RWPE2 (cell line): ENCODE measurements around the gene IRF7.

Experiments
- ATAC-seq: fragments of 200-7000 bp; cut with Tn5 transposase; 3 replicates; pipeline ENCODE4 v1.9.1; 2021; ENCODE audit warnings: low read depth
- DNase-seq: peaks from one replicate; pipeline ENCODE4 v3.0.0-alpha.2; 2020; ENCODE audit warnings: low spot score
- H3K27ac ChIP-seq: fragments of 450-650 bp; 2 replicates; pipeline ENCODE4 v1.5.1; 2017; ENCODE audit warnings: mild to moderate bottlenecking; ENCODE audit not compliant: poor library complexity, severe bottlenecking
- H3K27me3 ChIP-seq: fragments of 250-450 bp; sonication (Bioruptor Pico); 2 replicates; pipeline ENCODE4 v1.5.1; 2021; ENCODE audit warnings: mild to moderate bottlenecking, moderate library complexity; ENCODE audit not compliant: insufficient read depth, poor library complexity, severe bottlenecking
- H3K36me3 ChIP-seq: fragments of 250-450 bp; sonication (Bioruptor Pico); 2 replicates; pipeline ENCODE4 v1.5.1; 2020; ENCODE audit warnings: low read depth, mild to moderate bottlenecking, moderate library complexity
- H3K4me1 ChIP-seq: fragments of 250-450 bp; sonication (Bioruptor Pico); 2 replicates; pipeline ENCODE4 v1.5.1; 2021; ENCODE audit warnings: mild to moderate bottlenecking, moderate library complexity; ENCODE audit not compliant: insufficient read depth, poor library complexity, severe bottlenecking
- H3K4me3 ChIP-seq: fragments of 250-450 bp; sonication (Bioruptor Pico); 2 replicates; pipeline ENCODE4 v1.5.1; 2021; ENCODE audit warnings: mild to moderate bottlenecking, moderate library complexity; ENCODE audit not compliant: severe bottlenecking
- H3K9me3 ChIP-seq: fragments of 250-450 bp; sonication (Bioruptor Pico); 2 replicates; pipeline ENCODE4 v1.5.1; 2021; ENCODE audit warnings: mild to moderate bottlenecking, moderate library complexity; ENCODE audit not compliant: severe bottlenecking
- CTCF ChIP-seq: fragments of 450-650 bp; IDR thresholded peaks from one replicate; pipeline ENCODE4 v1.5.1; 2017; ENCODE audit warnings: mild to moderate bottlenecking, moderate library complexity; ENCODE audit not compliant: poor library complexity, severe bottlenecking

The IRF7 gene

DNA sequence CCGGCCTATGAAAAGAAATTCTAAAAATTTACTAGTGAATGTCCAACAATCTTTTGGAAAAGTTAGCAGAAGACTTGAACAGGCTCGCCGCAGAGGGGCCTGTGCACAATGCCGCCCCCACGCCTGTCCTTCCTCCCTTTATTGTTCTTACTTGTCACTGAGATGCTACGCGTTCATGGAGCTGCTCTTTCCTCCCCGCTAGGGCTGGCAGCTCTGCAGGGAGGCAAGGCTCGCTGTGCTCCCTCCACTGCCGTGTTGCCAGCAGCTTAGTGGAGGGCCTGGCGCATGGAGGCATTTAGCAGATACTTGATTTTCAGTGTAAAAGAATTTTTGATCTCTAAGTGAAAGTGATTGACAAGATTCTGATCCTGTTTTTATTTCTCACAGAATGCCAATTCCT lies 24.8 kb downstream of the IRF7 start:
- ATAC-seq, result no peak
- Histone ChIP-seq H3K9me3 (no peaks in the 10 kb centered on the region), H3K36me3 (peaks cover 85% of the 10 kb centered on the region), H3K4me3 (no peak overlapping the region), H3K4me1 (no peaks in the 10 kb centered on the region), H3K27me3 (no peaks in the 10 kb centered on the region), H3K27ac (no peak overlapping the region)
- no peak for TF ChIP-seq CTCF
- DNase-seq, result no peak

- H3K4me1 ChIP-seq, result no peaks in the 10 kb centered on the region
- H3K9me3 ChIP-seq, result no peaks in the 10 kb centered on the region
- H3K27me3 ChIP-seq, result no peaks in the 10 kb centered on the region
- H3K4me3 ChIP-seq, result no peak overlapping the region
- H3K27ac ChIP-seq, result no peak overlapping the region
- no peak for TF ChIP-seq CTCF
- ATAC-seq (no peak), DNase-seq (no peak)
- peaks cover 75% of the 10 kb centered on the region for H3K36me3 ChIP-seq
Measured at GRCh38 chr11:589798-590197, 26.0 kb downstream of the IRF7 start.

DNA sequence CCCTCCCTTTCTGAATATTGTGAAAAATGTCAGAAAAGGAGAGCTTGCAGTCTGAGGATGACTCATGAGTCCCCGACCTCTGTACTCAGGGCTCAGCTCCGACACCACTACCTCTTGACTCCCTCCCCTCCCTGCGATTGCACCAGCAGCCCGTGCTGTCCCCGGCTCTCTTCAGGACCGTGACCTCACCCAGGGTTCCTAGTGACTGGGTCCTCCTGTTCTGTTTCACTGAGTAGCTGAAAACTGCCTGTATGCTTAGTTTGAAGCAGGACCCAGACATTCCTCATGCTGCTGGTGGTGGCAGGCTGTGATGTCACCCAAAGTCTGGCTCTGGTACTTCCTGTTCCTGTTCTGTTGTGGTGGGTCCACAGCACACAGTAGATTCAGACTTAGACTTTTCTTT lies 27.8 kb downstream of the IRF7 start:
- TF ChIP-seq CTCF, result no peak
- H3K4me3 ChIP-seq, result no peak overlapping the region
- H3K36me3 ChIP-seq, result peaks cover 69% of the 10 kb centered on the region
- no peaks in the 10 kb centered on the region for H3K9me3 ChIP-seq
- peak overlapping the region; percentile 15 for H3K27ac ChIP-seq
- DNase-seq, result no peak
- 0 out of 3 replicates have a peak, but pooled peaks have one; percentile 48 for ATAC-seq
- no peaks in the 10 kb centered on the region for H3K4me1 ChIP-seq
- H3K27me3 ChIP-seq, result no peaks in the 10 kb centered on the region

- Histone ChIP-seq H3K4me1 (no peaks in the 10 kb centered on the region), H3K27me3 (no peaks in the 10 kb centered on the region), H3K4me3 (no peak overlapping the region), H3K9me3 (no peaks in the 10 kb centered on the region), H3K36me3 (peaks cover 70% of the 10 kb centered on the region), H3K27ac (peak overlapping the region; percentile 15)
- DNase-seq (no peak), ATAC-seq (0 out of 3 replicates have a peak, but pooled peaks have one; percentile 19)
- TF ChIP-seq CTCF, result no peak
Measured at GRCh38 chr11:587546-587945, 28.2 kb downstream of the IRF7 start.

GRCh38 chr11:586376-587316 lies 29.1 kb downstream of the IRF7 start:
- no peak overlapping the region for H3K27ac ChIP-seq
- TF ChIP-seq CTCF, result no peak
- no peaks in the 10 kb centered on the region for H3K4me1 ChIP-seq
- DNase-seq, result no peak
- H3K36me3 ChIP-seq, result peaks cover 70% of the 10 kb centered on the region
- H3K9me3 ChIP-seq, result no peaks in the 10 kb centered on the region
- no peaks in the 10 kb centered on the region for H3K27me3 ChIP-seq
- ATAC-seq, result no peak
- H3K4me3 ChIP-seq, result no peak overlapping the region
